Activated naive CD8-positive, alpha-beta T cell treated with anti-CD3 and anti-CD28 coated beads, Interleukin-2, amount 50 U/mL, for 16 hours (primary cell): ENCODE measurements around the gene FGR.

Experiments used
- DNase-seq: peaks from one replicate; pipeline ENCODE4 v3.0.0-alpha.2; 2020; ENCODE audit warnings: low read depth, low spot score

Gene FGR

DNA sequence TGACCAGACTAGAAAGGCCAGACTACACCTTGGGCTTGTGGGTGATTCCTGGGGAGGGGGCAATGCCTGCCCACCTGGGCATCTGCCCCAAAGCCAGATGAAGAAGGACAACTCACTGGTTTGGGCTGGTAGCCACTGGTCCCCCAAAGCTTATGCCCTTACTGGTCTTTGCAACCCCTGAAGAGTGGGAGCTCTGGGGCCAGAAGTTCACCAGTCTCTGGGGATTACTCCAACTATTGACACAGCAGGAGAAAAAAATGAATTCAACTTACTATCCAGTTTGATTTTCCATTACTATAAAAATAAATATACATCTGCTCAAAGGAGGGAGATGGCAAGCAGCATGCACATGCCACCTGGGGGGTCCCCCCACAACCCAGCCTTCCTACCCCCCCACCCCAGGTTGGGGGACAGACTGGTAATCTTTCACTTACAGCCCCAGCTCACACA, 33.6 kb downstream of the FGR start:
- DNase-seq = no peak

DNA sequence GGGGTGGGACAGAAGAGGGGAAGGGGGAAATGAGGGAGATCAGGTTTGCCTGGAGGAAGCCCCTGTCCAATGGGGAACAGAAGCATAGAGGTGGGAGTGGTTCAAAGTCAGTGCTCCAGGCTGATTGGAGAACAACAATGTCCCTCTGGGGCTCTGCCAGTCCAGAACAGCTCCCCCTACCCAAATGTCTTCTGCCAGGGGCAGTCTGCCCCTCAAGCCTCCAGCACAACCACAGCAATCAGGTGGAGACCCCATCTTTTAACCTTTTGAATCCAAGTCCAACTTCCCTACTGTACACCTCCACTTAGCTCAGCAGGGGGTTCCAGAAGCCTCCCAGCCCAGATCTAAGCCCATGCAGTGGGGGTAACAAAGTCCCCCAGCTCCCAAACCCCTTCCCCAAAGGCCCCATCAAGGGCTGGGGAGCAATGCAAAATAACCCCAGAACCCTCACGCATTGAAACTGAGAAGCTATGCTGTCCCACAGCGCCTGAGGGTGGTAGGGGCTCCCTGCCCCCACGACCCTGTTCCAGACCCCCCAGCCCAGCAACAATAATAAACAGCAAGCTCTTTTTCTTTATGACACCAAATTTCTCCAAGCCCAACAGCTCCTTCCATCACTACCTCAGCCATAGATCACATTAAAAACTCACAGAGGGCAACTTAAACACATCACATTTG, 34.3 kb downstream of the FGR start:
- no peak for DNase-seq

DNA sequence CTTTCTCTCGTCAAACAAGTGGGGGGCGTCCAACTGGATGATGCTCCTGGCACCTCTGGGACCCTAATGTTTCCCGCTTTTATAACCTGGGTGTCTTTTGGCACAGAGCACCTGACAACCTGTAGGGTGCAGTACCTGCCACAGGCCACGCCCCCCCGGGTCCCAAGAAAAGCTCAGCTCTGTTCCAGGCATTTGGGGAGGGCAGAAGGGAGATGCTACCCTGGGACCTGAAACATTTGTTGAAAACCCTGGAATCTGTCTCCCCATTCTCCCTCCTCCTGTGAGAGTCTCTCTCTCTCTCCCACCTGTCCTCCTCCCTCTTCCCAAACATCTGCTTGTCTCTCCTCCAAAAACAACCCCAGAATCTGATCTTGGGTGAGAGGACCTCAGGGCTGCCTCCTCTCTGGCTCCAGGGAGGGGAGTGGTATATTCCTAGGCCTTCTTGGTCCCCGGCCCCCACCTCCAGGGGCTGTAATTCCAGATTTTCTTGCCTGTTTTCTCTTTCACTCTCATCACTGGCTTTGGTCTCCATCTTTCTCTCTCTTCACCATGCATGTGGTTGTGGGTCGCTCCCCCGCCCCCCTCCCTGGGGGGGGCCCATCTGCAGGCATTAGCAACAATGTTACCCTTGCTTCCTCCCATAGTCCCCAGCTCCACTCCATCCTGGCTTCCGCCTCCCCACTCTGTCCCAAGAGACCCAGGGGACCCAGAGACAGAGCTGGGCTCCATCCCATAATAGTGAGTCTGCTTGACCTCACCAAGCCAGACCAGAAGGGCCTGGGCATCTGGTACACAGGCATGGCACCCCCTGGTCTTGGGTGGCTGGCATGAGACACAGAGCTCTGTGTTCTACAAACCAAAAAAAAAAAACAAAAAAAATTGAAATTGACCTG, 35.1 kb downstream of the FGR start:
- DNase-seq = no peak

GRCh38 chr1:27598902-27599528, 36.0 kb downstream of the FGR start:
- peak; percentile 20 for DNase-seq

DNA sequence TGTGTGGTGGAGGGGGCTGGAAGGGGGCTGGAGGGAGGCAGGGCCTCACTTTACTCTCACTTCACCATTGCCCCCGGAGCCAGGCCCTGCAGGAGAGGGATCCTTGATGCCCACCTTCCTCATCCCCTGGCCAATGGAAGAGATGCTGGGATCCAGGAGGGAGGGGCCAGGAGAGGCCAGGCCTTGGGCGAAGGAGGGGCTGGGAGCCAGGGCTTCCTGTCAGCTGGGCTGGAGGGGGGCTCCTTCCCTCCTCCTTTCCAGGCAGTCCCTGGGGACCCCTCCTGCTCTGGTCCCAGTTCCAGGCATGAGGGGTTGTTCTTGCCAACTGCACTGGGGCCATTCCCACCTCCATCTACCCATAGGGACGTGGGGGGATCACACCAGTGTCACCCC, 36.7 kb downstream of the FGR start:
- DNase-seq = no peak

DNA sequence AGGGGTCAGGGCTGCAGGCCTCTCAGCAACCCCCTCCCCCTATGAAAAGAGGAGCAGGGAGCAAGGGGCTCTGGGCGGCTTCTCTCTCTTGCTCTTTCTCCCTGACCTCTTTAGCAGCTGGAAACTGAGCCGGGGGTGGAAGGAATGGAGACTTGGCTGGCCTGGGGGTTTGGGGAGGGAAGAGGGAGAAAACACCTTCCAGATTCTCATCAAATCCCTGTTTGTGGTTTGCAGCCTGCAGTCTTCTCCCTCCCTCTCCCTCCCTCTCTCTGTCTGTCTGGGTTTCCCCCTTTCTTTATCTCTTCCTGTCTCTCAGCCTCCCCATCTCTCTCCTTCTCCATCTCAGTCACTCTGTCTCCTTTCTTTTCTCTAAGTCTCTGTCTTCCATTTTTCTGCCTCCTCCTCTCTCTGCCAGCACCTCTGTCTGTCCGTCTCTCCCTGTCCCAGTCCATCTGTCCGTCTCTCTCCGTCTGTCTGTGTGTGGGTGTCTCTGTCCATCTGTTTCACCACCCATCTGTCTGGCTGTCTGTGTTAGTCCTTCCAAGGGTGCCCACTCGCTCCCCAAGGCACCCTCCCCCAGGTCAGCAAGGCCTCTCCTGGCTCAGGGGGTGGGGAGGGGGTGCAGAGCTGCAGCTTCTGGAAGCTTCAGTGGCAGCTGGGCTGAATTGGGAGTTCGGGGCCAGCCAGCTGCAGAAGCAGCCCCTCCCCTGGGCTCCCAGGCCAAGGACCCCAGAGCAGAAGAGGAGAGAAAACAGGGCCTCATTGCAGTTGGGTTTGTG, 37.3 kb downstream of the FGR start:
- no peak for DNase-seq

DNA sequence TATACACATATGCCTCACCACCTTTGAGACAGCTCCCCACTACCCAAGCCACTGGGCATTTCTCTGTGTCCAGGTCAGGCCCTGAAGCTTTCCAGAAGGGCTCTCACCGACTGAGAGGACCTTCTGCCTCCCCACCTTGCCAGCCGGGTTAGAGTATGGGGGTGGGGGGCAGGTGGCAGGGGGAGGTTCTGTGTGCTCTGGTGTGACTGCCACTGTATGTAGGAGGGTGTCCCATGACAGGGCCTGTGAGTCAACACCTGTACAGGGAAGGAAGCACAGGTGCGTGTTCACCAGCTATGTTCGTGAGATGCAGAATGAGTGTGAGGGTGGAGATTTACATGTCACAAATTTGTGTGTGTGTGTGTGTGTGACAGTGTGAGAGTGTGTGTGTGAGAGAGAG, 38.0 kb downstream of the FGR start:
- no peak for DNase-seq

- no peak for DNase-seq
Observed at GRCh38 chr1:27596261-27596660, 38.7 kb downstream of the FGR start.

GRCh38 chr1:27595597-27595996, 39.4 kb downstream of the FGR start:
- no peak for DNase-seq

DNA sequence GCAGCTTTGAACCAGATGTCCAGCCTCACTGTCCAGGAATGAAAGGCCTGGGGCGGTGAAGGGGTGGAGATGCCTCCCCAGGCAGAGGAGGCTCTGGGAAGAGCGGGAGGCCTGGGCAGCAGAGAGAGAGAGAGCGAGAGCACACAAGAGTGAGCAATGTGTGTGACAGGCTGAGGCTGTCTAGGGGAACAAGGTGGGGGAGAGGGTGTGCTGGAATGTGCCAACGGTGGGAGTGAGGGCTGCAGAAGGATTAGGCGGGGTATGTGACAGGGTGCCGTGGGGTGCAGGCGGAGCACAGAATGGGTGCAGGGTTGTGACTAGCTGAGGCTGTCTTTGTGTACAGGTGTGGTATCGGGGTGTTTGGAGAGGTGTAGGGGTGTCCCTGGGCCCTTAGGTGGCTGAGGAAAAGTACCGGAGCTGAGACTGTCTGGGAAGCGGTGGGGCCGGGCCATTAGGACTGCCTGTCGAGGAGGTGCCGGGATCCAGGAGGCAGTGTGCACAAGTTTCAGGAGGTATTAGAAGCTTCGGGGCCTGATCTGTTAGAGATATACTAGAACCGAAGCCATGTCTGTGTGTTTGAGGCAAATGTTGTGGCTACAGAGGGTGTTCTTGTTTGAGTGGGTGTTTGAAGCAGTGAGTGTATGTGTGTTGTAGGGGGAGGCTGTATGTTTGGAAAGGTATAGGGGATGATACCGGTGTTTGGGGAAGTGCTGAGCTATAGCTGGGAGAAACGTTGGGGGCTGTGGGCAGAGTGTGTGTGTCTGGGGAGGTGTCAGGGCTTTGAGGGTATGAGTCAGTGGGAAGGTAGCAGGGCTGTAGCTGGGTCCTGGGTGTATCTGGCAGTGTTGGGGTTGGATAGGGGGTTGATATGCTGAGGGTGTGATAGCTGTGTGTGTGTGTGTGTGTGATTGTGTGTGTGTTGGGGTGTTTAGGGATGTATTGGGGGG, 40.1 kb downstream of the FGR start:
- no peak for DNase-seq

- DNase-seq = no peak
Observed at GRCh38 chr1:27593678-27594563, 41.1 kb downstream of the FGR start.

DNA sequence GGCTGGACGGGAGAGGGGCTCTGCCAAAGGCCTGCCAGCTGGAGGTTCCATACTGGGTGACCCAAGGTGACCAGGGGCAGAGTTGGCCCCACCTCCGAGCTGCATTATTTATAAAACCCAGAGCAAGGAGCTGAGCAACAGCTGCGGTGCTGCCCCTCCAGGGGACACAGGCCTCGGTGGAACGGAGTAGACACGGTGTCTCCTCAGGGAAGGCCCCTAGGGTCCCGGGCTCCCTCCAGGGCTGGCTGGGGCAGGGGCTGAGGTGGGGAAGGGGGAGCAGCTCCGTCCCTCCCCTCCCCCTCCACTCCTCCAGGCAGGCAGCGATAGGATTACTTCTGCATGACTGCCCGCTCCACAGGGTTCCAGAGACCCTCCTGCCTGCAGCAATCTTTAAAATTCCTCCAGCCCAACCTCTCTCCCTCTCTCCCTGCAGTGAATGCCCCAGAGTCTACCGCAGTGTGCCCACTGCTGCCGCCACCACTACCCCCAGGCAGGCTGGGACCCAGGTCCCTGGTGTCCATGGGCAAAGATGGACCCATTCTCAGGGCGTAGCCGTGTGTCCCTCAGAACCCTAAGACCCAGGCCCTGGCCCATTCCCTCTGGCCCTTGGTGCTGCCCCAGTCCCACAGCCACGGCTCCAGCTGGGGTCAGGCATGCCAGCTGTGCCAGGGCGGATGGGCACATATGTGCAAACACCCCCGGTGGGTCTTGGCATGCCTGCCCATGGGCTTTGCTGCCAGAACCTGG, 41.9 kb downstream of the FGR start:
- DNase-seq = no peak

- DNase-seq = no peak
Observed at GRCh38 chr1:27592232-27592930, 42.6 kb downstream of the FGR start.

- no peak for DNase-seq
Observed at GRCh38 chr1:27591622-27592021, 43.4 kb downstream of the FGR start.

- DNase-seq = no peak
Observed at GRCh38 chr1:27590917-27591508, 44.0 kb downstream of the FGR start.

GRCh38 chr1:27589841-27590426, 45.1 kb downstream of the FGR start:
- no peak for DNase-seq

GRCh38 chr1:27589441-27589840, 45.5 kb downstream of the FGR start:
- no peak for DNase-seq
